Medulla oblongata (tissue), 1 donor: ENCODE results near the gene BICRAL.
A peak's percentile ranks its signal among the peaks of the same experiment; 100 is the strongest.
"Not testable (repeated sequence)": the region's sequence is repeated elsewhere in the genome, so short reads cannot be mapped to it uniquely, and the experiment has no call there.

Experiments used
- DNase-seq: peaks from one replicate; pipeline ENCODE4 v3.0.0-alpha.2; 2015; ENCODE audit errors: extremely low spot score

BICRAL gene

GRCh38 chr6:42841844-42842584, 60.2 kb downstream of the BICRAL start:
- DNase-seq = no peak

- no peak for DNase-seq
These were observed 63.5 kb downstream of the BICRAL start for GRCh38 chr6:42845327-42845694.

- no peak for DNase-seq
These were observed 64.7 kb downstream of the BICRAL start for GRCh38 chr6:42846505-42846904.

GRCh38 chr6:42848700-42849099, 66.8 kb downstream of the BICRAL start:
- DNase-seq = no peak

- no peak for DNase-seq
These were observed 69.7 kb downstream of the BICRAL start for GRCh38 chr6:42851599-42851998.

- DNase-seq = no peak
These were observed 78.2 kb downstream of the BICRAL start for GRCh38 chr6:42860036-42860435.

GRCh38 chr6:42860481-42860880, 78.6 kb downstream of the BICRAL start:
- no peak for DNase-seq

GRCh38 chr6:42864602-42865001, 82.8 kb downstream of the BICRAL start:
- DNase-seq = peak; percentile 17

GRCh38 chr6:42870145-42870936, 88.5 kb downstream of the BICRAL start:
- no peak for DNase-seq

GRCh38 chr6:42871711-42872110, 89.9 kb downstream of the BICRAL start:
- DNase-seq = no peak

GRCh38 chr6:42873313-42873712, 91.5 kb downstream of the BICRAL start:
- DNase-seq = no peak

GRCh38 chr6:42877695-42878094, 95.8 kb downstream of the BICRAL start:
- no peak for DNase-seq

- peak; percentile 97 for DNase-seq
These were observed 97.8 kb downstream of the BICRAL start, which contains the start of gene RPL7L1 for GRCh38 chr6:42879372-42880239. Gene RPL7L1, plus strand, starts transcription at chr6:42879616. Its CDS starts 295 bp downstream, at chr6:42879911.

- DNase-seq = not testable (repeated sequence)
These were observed 98.5 kb downstream of the BICRAL start for GRCh38 chr6:42880240-42880817.

GRCh38 chr6:42880871-42881270, 99.0 kb downstream of the BICRAL start:
- DNase-seq = not testable (repeated sequence)

GRCh38 chr6:42885702-42886101, 103.8 kb downstream of the BICRAL start:
- DNase-seq = no peak

- not testable (repeated sequence) for DNase-seq
These were observed 106.3 kb downstream of the BICRAL start for GRCh38 chr6:42888201-42888600.

- no peak for DNase-seq
These were observed 108.0 kb downstream of the BICRAL start for GRCh38 chr6:42889815-42890214.

- DNase-seq = peak; percentile 96
These were observed 108.7 kb downstream of the BICRAL start for GRCh38 chr6:42890311-42891198.

GRCh38 chr6:42891199-42891722, 109.4 kb downstream of the BICRAL start:
- DNase-seq = no peak
